RWPE2 (cell line): ENCODE measurements around the gene FABP3.

Source experiments
- ATAC-seq: fragments of 200-7000 bp; cut with Tn5 transposase; 3 replicates; pipeline ENCODE4 v1.9.1; 2021; ENCODE audit warnings: low read depth
- DNase-seq: peaks from one replicate; pipeline ENCODE4 v3.0.0-alpha.2; 2020; ENCODE audit warnings: low spot score
- H3K27ac ChIP-seq: fragments of 450-650 bp; 2 replicates; pipeline ENCODE4 v1.5.1; 2017; ENCODE audit warnings: mild to moderate bottlenecking; ENCODE audit not compliant: poor library complexity, severe bottlenecking
- H3K27me3 ChIP-seq: fragments of 250-450 bp; sonication (Bioruptor Pico); 2 replicates; pipeline ENCODE4 v1.5.1; 2021; ENCODE audit warnings: mild to moderate bottlenecking, moderate library complexity; ENCODE audit not compliant: insufficient read depth, poor library complexity, severe bottlenecking
- H3K36me3 ChIP-seq: fragments of 250-450 bp; sonication (Bioruptor Pico); 2 replicates; pipeline ENCODE4 v1.5.1; 2020; ENCODE audit warnings: low read depth, mild to moderate bottlenecking, moderate library complexity
- H3K4me1 ChIP-seq: fragments of 250-450 bp; sonication (Bioruptor Pico); 2 replicates; pipeline ENCODE4 v1.5.1; 2021; ENCODE audit warnings: mild to moderate bottlenecking, moderate library complexity; ENCODE audit not compliant: insufficient read depth, poor library complexity, severe bottlenecking
- H3K4me3 ChIP-seq: fragments of 250-450 bp; sonication (Bioruptor Pico); 2 replicates; pipeline ENCODE4 v1.5.1; 2021; ENCODE audit warnings: mild to moderate bottlenecking, moderate library complexity; ENCODE audit not compliant: severe bottlenecking
- H3K9me3 ChIP-seq: fragments of 250-450 bp; sonication (Bioruptor Pico); 2 replicates; pipeline ENCODE4 v1.5.1; 2021; ENCODE audit warnings: mild to moderate bottlenecking, moderate library complexity; ENCODE audit not compliant: severe bottlenecking
- CTCF ChIP-seq: fragments of 450-650 bp; IDR thresholded peaks from one replicate; pipeline ENCODE4 v1.5.1; 2017; ENCODE audit warnings: mild to moderate bottlenecking, moderate library complexity; ENCODE audit not compliant: poor library complexity, severe bottlenecking

FABP3 gene

GRCh38 chr1:31408788-31409318 lies 36.0 kb upstream of the FABP3 start:
- Histone ChIP-seq H3K27ac (no peak overlapping the region), H3K36me3 (no peaks in the 10 kb centered on the region), H3K4me3 (no peak overlapping the region), H3K9me3 (no peaks in the 10 kb centered on the region), H3K27me3 (no peaks in the 10 kb centered on the region), H3K4me1 (no peaks in the 10 kb centered on the region)
- TF ChIP-seq CTCF: no peak
- ATAC-seq: no peak
- DNase-seq: no peak

GRCh38 chr1:31407029-31407626 lies 34.3 kb upstream of the FABP3 start:
- Histone ChIP-seq H3K4me3 (no peak overlapping the region), H3K4me1 (no peaks in the 10 kb centered on the region), H3K27me3 (no peaks in the 10 kb centered on the region), H3K9me3 (no peaks in the 10 kb centered on the region), H3K36me3 (no peaks in the 10 kb centered on the region), H3K27ac (no peak overlapping the region)
- TF ChIP-seq CTCF: no peak
- DNase-seq (no peak), ATAC-seq (no peak)

- H3K27me3 ChIP-seq: no peaks in the 10 kb centered on the region
- DNase-seq (no peak), ATAC-seq (no peak)
- TF ChIP-seq CTCF: no peak
- no peaks in the 10 kb centered on the region for H3K9me3 ChIP-seq
- no peak overlapping the region for H3K4me3 ChIP-seq
- H3K4me1 ChIP-seq: peaks cover 3% of the 10 kb centered on the region
- no peaks in the 10 kb centered on the region for H3K36me3 ChIP-seq
- no peak overlapping the region for H3K27ac ChIP-seq
Measured at GRCh38 chr1:31405578-31406245, 32.8 kb upstream of the FABP3 start.

- Histone ChIP-seq H3K27ac (peak overlapping the region; percentile 96), H3K4me3 (no peak overlapping the region), H3K27me3 (no peaks in the 10 kb centered on the region), H3K9me3 (no peaks in the 10 kb centered on the region), H3K4me1 (peaks cover 41% of the 10 kb centered on the region), H3K36me3 (no peaks in the 10 kb centered on the region)
- DNase-seq (no peak), ATAC-seq (no peak)
- TF ChIP-seq CTCF: no peak
Measured at GRCh38 chr1:31401241-31401640, 28.4 kb upstream of the FABP3 start.

GRCh38 chr1:31400393-31400792 lies 27.5 kb upstream of the FABP3 start:
- Histone ChIP-seq H3K9me3 (no peaks in the 10 kb centered on the region), H3K27ac (peak overlapping the region; percentile 96), H3K4me3 (no peak overlapping the region), H3K27me3 (no peaks in the 10 kb centered on the region), H3K36me3 (no peaks in the 10 kb centered on the region), H3K4me1 (peaks cover 43% of the 10 kb centered on the region)
- ATAC-seq: peak; percentile 24
- TF ChIP-seq CTCF: no peak
- no peak for DNase-seq
